Suprapubic skin (tissue), 4 donors: ENCODE results near the gene PIPOX. TPM values are rescaled to one million over a fixed set of nuclear protein-coding genes. Genes with fewer than 3 reads are reported as not detected.

Experiments used
- DNase-seq, 2 donors: peaks; one replicate each; pipeline ENCODE4 v3.0.0-alpha.2; 2019; ENCODE audit warnings: low spot score in 2 of 2
- H3K27ac ChIP-seq: fragments of 200-600 bp; sonication (generic); one replicate; pipeline ENCODE4 v1.5.1; 2019
- H3K27me3 ChIP-seq: fragments of 200-600 bp; sonication (generic); one replicate; pipeline ENCODE4 v1.5.1; 2019
- H3K36me3 ChIP-seq: fragments of 200-600 bp; sonication (generic); one replicate; pipeline ENCODE4 v1.5.1; 2019
- H3K4me1 ChIP-seq: fragments of 200-600 bp; sonication (generic); one replicate; pipeline ENCODE4 v1.5.1; 2019
- H3K4me3 ChIP-seq: fragments of 200-600 bp; sonication (generic); one replicate; pipeline ENCODE4 v1.5.1; 2019; ENCODE audit warnings: mild to moderate bottlenecking
- H3K9me3 ChIP-seq: fragments of 200-600 bp; sonication (generic); one replicate; pipeline ENCODE4 v1.5.1; 2019
- EP300 ChIP-seq: sonication (generic); formaldehyde crosslinking; IDR thresholded peaks from one replicate; pipeline ENCODE4 v1.6.1; 2017; ENCODE audit warnings: antibody characterized with exemption
- POLR2A ChIP-seq, 2 donors: fragments of 450-650 bp; IDR thresholded peaks; one replicate each; pipeline ENCODE4 v1.6.1; 2017; ENCODE audit warnings: antibody characterized with exemption in 2 of 2, mild to moderate bottlenecking in 2 of 2, moderate library complexity in 2 of 2
- POLR2AphosphoS5 ChIP-seq, 3 donors: sonication (generic); formaldehyde crosslinking; IDR thresholded peaks; one replicate each; pipeline ENCODE4 v1.6.1; 2017; ENCODE audit warnings: antibody characterized with exemption in 3 of 3
- WGBS: methylation state at CpG from one replicate; pipeline ENCODE4 v1.1.5; 2018; 5-methylcytosine and 5-hydroxymethylcytosine counted together
- total RNA-seq, 4 donors: library from RNA; depleted of rRNA; stranded (reverse); fragments of >200 nt; gene quantifications; one replicate each; pipeline ENCODE4 v1.1.0, GENCODE V29; 2016
- TF ChIP-seq, protein P1 (sequence below), 2 donors: fragments of 200-600 bp in 1 of 2; fragments of 450-650 bp in 1 of 2; sonication (generic) in 1 of 2; IDR thresholded peaks; one replicate each; pipeline ENCODE4 v1.5.1; 2016 to 2019; ENCODE audit warnings: antibody characterized with exemption in 2 of 2, mild to moderate bottlenecking in 1 of 2, moderate library complexity in 1 of 2

Gene PIPOX
- total RNA-seq, 4 donors from 2014 or later: 1.3 to 3.7 (median 3.0) TPM

DNA sequence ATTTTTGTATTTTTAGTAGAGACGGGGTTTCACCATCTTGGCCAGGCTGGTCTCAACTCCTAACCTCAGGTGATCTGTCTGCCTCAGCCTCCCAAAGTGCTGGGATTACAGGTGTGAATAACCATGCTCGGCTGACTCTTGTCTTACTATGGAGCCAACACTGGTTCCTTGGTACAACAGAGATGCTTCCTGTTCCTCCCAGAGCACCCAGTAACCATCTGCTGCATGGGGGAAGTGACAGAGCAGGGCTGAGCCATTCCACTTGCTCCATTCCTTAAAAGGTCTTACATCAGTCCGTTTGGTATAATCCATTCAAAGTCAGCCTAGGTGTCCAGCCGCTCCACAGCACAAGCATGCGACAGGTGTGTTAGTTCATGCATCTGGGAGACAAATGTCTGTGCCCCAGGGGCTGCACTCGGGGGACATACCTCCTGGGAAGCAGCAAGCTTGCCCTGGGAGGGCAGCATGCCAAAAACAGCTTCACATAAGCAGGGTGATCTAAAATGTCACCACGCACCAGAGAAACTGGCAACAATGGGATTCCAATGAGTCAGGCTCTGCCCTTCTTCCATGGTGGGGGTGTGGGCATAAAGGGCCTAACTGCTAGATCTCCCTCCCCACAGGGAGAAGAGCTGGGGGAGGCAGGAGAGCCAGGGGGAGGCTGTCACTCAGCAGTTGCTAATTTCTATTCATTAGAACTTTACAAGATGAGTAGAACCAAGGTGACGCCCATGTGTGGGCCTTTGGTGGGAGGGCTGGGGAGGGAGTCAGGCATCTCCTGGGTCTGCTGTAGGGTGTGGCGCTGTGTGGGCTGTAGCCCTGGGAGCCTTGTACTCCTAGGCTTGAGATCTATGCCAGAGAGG lies 35.5 kb downstream of the PIPOX start:
- H3K27me3 ChIP-seq: no peaks in the 10 kb centered on the region
- TF ChIP-seq POLR2AphosphoS5 (IDR thresholded peaks at IDR 0.05) (no peak), POLR2A (IDR thresholded peaks at IDR 0.05) (no peak), EP300 (no peak)
- TF ChIP-seq, protein P1, sequence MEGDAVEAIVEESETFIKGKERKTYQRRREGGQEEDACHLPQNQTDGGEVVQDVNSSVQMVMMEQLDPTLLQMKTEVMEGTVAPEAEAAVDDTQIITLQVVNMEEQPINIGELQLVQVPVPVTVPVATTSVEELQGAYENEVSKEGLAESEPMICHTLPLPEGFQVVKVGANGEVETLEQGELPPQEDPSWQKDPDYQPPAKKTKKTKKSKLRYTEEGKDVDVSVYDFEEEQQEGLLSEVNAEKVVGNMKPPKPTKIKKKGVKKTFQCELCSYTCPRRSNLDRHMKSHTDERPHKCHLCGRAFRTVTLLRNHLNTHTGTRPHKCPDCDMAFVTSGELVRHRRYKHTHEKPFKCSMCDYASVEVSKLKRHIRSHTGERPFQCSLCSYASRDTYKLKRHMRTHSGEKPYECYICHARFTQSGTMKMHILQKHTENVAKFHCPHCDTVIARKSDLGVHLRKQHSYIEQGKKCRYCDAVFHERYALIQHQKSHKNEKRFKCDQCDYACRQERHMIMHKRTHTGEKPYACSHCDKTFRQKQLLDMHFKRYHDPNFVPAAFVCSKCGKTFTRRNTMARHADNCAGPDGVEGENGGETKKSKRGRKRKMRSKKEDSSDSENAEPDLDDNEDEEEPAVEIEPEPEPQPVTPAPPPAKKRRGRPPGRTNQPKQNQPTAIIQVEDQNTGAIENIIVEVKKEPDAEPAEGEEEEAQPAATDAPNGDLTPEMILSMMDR (IDR thresholded peaks at IDR 0.05): no peak
- H3K4me1 ChIP-seq: peaks cover 19% of the 10 kb centered on the region
- no peaks in the 10 kb centered on the region for H3K9me3 ChIP-seq
- H3K4me3 ChIP-seq: no peak overlapping the region
- H3K27ac ChIP-seq: no peak overlapping the region
- peaks cover 55% of the 10 kb centered on the region for H3K36me3 ChIP-seq
- WGBS: 85% methylated on average over 8 of the region's 9 CpGs
- DNase-seq: no peak

DNA sequence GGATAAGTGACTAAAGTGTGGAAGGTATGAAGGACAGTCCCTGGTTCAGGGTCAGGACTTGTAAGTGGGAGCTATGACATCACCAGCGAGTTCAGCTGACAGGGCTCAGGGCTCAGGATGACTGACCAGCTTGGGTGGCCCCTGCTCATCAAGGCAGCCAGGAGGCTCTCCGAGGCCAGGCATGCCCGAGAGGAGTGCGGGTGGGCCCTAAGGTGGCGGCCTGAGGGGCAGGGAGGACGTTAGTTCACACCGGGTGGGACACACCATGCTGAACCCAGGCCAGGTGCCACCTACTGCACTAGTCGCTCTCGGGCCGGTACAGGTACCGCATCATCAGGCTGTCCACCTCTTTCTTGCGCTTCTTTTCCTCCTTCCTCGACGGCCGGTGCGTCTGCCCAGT lies 36.5 kb downstream of the PIPOX start:
- TF ChIP-seq EP300 (no peak), POLR2AphosphoS5 (IDR thresholded peaks at IDR 0.05) (no peak), POLR2A (IDR thresholded peaks at IDR 0.05) (no peak)
- TF ChIP-seq, protein P1 (IDR thresholded peaks at IDR 0.05): no peak
- 89% methylated on average over 16 of the region's 16 CpGs for WGBS
- DNase-seq: no peak
- H3K4me3 ChIP-seq: no peak overlapping the region
- peaks cover 19% of the 10 kb centered on the region for H3K4me1 ChIP-seq
- peaks cover 65% of the 10 kb centered on the region for H3K36me3 ChIP-seq
- no peaks in the 10 kb centered on the region for H3K9me3 ChIP-seq
- no peak overlapping the region for H3K27ac ChIP-seq
- no peaks in the 10 kb centered on the region for H3K27me3 ChIP-seq

DNA sequence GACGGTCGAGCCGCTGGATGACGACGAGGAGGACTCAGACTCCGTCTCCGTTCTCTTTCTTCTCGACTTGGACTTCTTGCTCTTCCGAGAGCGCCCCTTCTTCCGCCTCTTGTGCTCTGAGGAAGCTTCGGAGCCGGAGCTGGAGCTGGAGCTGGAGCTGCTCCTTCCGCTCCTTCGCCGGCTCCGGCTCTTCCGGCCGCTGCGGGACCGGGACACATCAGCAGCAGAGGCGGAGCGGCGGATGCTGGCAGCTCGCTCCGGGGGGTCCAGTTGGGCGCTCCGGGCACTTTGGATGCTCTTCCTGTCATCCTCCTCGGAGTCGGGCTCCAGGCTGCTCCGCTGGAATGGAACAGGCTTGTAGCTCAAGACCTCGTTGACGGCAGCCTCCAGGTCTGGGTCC lies 36.9 kb downstream of the PIPOX start:
- no peaks in the 10 kb centered on the region for H3K9me3 ChIP-seq
- H3K27me3 ChIP-seq: no peaks in the 10 kb centered on the region
- WGBS: 94% methylated on average over 29 of the region's 33 CpGs
- no peak overlapping the region for H3K4me3 ChIP-seq
- peaks cover 19% of the 10 kb centered on the region for H3K4me1 ChIP-seq
- H3K27ac ChIP-seq: no peak overlapping the region
- peaks cover 70% of the 10 kb centered on the region for H3K36me3 ChIP-seq
- TF ChIP-seq EP300: no peak
- DNase-seq: no peak

DNA sequence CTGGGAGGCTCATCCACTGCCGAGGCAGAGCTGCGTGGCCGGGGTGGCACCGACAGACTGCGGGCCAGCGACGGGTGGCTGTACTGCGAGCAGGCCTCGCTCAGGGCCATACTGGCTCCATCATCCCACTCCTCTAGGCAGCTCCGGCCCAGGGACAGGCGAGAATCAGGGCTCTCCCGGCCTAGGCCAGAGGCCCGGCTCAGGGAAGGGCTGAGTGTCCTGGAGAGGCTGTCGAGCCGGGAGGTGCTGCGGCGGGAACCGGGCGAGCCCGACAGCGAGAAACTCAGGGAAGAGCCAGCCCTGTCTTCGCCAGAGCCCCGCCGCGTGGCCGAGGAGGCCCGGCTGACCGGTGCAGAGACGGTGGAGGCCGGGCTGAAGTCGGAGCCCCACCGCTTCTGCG lies 37.4 kb downstream of the PIPOX start:
- DNase-seq: no peak
- H3K36me3 ChIP-seq: peaks cover 74% of the 10 kb centered on the region
- no peaks in the 10 kb centered on the region for H3K9me3 ChIP-seq
- WGBS: no CpG with 5 or more reads among the region's 33 CpGs
- H3K27me3 ChIP-seq: no peaks in the 10 kb centered on the region
- TF ChIP-seq, protein P1 (IDR thresholded peaks at IDR 0.05): no peak
- TF ChIP-seq POLR2AphosphoS5 (IDR thresholded peaks at IDR 0.05) (no peak), EP300 (no peak), POLR2A (IDR thresholded peaks at IDR 0.05) (no peak)
- H3K4me3 ChIP-seq: no peak overlapping the region
- no peak overlapping the region for H3K27ac ChIP-seq
- H3K4me1 ChIP-seq: peaks cover 19% of the 10 kb centered on the region

DNA sequence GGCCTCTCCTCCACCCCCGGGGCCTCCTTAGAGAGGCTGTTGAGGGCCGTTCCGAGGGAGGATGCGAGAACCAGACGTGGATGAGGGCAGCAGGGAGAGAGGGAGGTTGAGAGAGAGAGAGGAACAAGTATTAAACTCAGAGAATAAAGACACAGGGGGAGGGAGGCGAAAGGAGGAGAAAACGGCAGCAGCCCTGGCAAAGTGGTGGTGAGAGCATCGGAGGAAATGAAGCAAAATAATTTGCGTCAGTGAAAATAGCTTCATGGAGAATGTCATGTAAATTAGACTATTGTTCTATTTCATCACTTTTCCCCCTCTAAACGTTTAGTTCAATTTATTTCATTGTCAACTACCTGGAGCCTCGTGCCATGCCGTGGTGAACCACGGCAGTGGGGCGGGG lies 38.0 kb downstream of the PIPOX start:
- no peaks in the 10 kb centered on the region for H3K9me3 ChIP-seq
- H3K27ac ChIP-seq: no peak overlapping the region
- H3K36me3 ChIP-seq: peaks cover 81% of the 10 kb centered on the region
- H3K4me1 ChIP-seq: peaks cover 19% of the 10 kb centered on the region
- TF ChIP-seq EP300: no peak
- TF ChIP-seq, protein P1 (IDR thresholded peaks at IDR 0.05): no peak
- no peak for TF ChIP-seq POLR2A (IDR thresholded peaks at IDR 0.05)
- no peak for TF ChIP-seq POLR2AphosphoS5 (IDR thresholded peaks at IDR 0.05)
- no peak overlapping the region for H3K4me3 ChIP-seq
- no peaks in the 10 kb centered on the region for H3K27me3 ChIP-seq
- no peak for DNase-seq
- 86% methylated on average over 14 of the region's 14 CpGs for WGBS
